GM23248 (cell line): ENCODE data around the gene PLEKHD1.

Experiments
- EZH2 ChIP-seq: fragments of 200-600 bp; sonication (generic); IDR thresholded peaks from 2 replicates; pipeline ENCODE4 v1.6.1; 2018; ENCODE audit warnings: antibody characterized with exemption, mild to moderate bottlenecking; ENCODE audit not compliant: insufficient read depth, poor library complexity, severe bottlenecking
- EZH2phosphoT487 ChIP-seq: fragments of 200-600 bp; sonication (generic); IDR thresholded peaks from 2 replicates; pipeline ENCODE4 v1.6.1; 2018; ENCODE audit warnings: antibody characterized with exemption, moderate library complexity, mild to moderate bottlenecking, low read depth; ENCODE audit not compliant: insufficient read depth

DNA sequence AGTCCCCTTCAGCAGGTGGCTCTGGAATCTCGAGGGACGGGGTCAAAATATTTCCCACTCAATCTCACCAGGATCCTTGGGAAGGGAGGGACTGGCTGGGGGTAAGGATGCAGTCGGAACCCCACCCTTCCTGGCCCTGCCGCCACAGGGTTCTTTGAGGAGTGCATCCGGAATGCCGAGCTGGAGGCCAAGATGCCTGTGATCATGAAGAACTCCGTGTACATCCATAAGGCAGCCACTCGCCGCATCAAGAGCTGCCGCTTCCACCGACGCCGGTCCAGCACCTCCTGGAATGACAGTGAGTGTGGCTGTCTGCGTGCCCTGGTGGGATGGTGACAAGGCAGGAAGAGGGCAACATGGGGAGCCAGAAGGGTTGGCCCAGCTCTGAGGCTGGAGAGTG lies 43.1 kb downstream of the PLEKHD1 start:
- no peak for TF ChIP-seq EZH2
- no peak for TF ChIP-seq EZH2phosphoT487
